Ascending aorta (tissue), 2 donors: ENCODE results near the gene SP3. TPM values are rescaled to one million over a fixed set of nuclear protein-coding genes. Genes with fewer than 3 reads are reported as not detected.
A peak's percentile ranks its signal among the peaks of the same experiment; 100 is the strongest.

Experiments used
- DNase-seq, 2 donors: peaks; one replicate each; pipeline ENCODE4 v3.0.0-alpha.2; 2019; ENCODE audit warnings: low spot score in 2 of 2
- H3K27ac ChIP-seq, 2 donors: fragments of 200-600 bp; sonication (generic); one replicate each; pipeline ENCODE4 v1.5.1; 2016 to 2017; ENCODE audit warnings: mild to moderate bottlenecking in 1 of 2
- H3K27me3 ChIP-seq: fragments of 200-600 bp; sonication (generic); one replicate; pipeline ENCODE4 v1.5.1; 2017
- H3K36me3 ChIP-seq, 2 donors: fragments of 200-600 bp; sonication (generic); one replicate each; pipeline ENCODE4 v1.5.1; 2016
- H3K4me1 ChIP-seq, 2 donors: fragments of 200-600 bp; sonication (generic); one replicate each; pipeline ENCODE4 v1.5.1; 2016 to 2017; ENCODE audit warnings: mild to moderate bottlenecking in 1 of 2
- H3K4me3 ChIP-seq, 2 donors: fragments of 200-600 bp; sonication (generic); one replicate each; pipeline ENCODE4 v1.5.1; 2016 to 2017; ENCODE audit warnings: mild to moderate bottlenecking in 1 of 2
- H3K9me3 ChIP-seq, 2 donors: fragments of 200-600 bp; sonication (generic); one replicate each; pipeline ENCODE4 v1.5.1; 2016
- CTCF ChIP-seq, 3 experiments: fragments of 200-600 bp in 2 of 3; fragments of 450-650 bp in 1 of 3; sonication (generic) in 2 of 3; IDR thresholded peaks; one replicate each; pipeline ENCODE4 v1.5.1; 2016 to 2019; ENCODE audit warnings: antibody characterized with exemption in 3 of 3, mild to moderate bottlenecking in 1 of 3, moderate library complexity in 1 of 3
- intact Hi-C: fragments of 100-400 bp; cut with DNase I; formaldehyde crosslinking; loops from one replicate; pipeline ENCODE4 v1.15.1; 2023
- total RNA-seq: library from RNA; depleted of rRNA; stranded (reverse); fragments of >200 nt; gene quantifications from one replicate; pipeline ENCODE4 v1.1.0, GENCODE V29; 2016

The SP3 gene
- total RNA-seq, 1 donor from 2014 or later = 58.0 TPM

GRCh38 chr2:173999724-174000123, 34.6 kb upstream of the SP3 start:
- no peak for DNase-seq
- Histone ChIP-seq H3K9me3 (no peaks in the 10 kb centered on the region), H3K36me3 (no peaks in the 10 kb centered on the region), H3K27ac (peak overlapping the region; percentile 76 to 81), H3K4me1 (peaks cover 0 to 36% of the 10 kb centered on the region in 2 donors), H3K27me3 (no peaks in the 10 kb centered on the region), H3K4me3 (no peak overlapping the region)
- TF ChIP-seq CTCF (IDR thresholded peaks at IDR 0.05) = no peak
- intact Hi-C loops = no loop called here

GRCh38 chr2:173999272-173999671, 34.1 kb upstream of the SP3 start:
- Histone ChIP-seq H3K9me3 (no peaks in the 10 kb centered on the region), H3K27me3 (no peaks in the 10 kb centered on the region), H3K27ac (peak overlapping the region; percentile 76 to 81), H3K4me1 (peaks cover 0 to 31% of the 10 kb centered on the region in 2 donors), H3K4me3 (no peak overlapping the region), H3K36me3 (no peaks in the 10 kb centered on the region)
- intact Hi-C loops = no loop called here
- peak; percentile 10 to 81 for DNase-seq
- TF ChIP-seq CTCF (IDR thresholded peaks at IDR 0.05) = no peak

- peak overlapping the region; percentile 76 to 81 for H3K27ac ChIP-seq
Measured at GRCh38 chr2:173998386-173998785, 33.2 kb upstream of the SP3 start.

GRCh38 chr2:173997753-173998152, 32.6 kb upstream of the SP3 start:
- H3K27ac ChIP-seq = peak overlapping the region; percentile 39 to 81

More at GRCh38 chr2:173998386-173998785, 33.2 kb upstream of the SP3 start:
- no peaks in the 10 kb centered on the region for H3K27me3 ChIP-seq
- H3K4me3 ChIP-seq = no peak overlapping the region
- no peak for DNase-seq
- TF ChIP-seq CTCF (IDR thresholded peaks at IDR 0.05) = no peak
- H3K9me3 ChIP-seq = no peaks in the 10 kb centered on the region
- H3K36me3 ChIP-seq = no peaks in the 10 kb centered on the region
- H3K4me1 ChIP-seq = peaks cover 0 to 25% of the 10 kb centered on the region in 2 donors
- intact Hi-C loops = no loop called here

GRCh38 chr2:173997269-173997668, 32.1 kb upstream of the SP3 start:
- no peak overlapping the region for H3K4me3 ChIP-seq
- peak; percentile 84 to 92 for DNase-seq
- intact Hi-C loops = no loop called here
- no peak for TF ChIP-seq CTCF (IDR thresholded peaks at IDR 0.05)
- H3K36me3 ChIP-seq = no peaks in the 10 kb centered on the region
- H3K27ac ChIP-seq = peak overlapping the region; percentile 34 to 46
- H3K4me1 ChIP-seq = peaks cover 0 to 31% of the 10 kb centered on the region in 2 donors
- no peaks in the 10 kb centered on the region for H3K9me3 ChIP-seq
- no peaks in the 10 kb centered on the region for H3K27me3 ChIP-seq

More at GRCh38 chr2:173997753-173998152, 32.6 kb upstream of the SP3 start:
- no peak for DNase-seq
- Histone ChIP-seq H3K36me3 (no peaks in the 10 kb centered on the region), H3K27me3 (no peaks in the 10 kb centered on the region), H3K4me3 (no peak overlapping the region), H3K4me1 (peaks cover 0 to 26% of the 10 kb centered on the region in 2 donors), H3K9me3 (no peaks in the 10 kb centered on the region)
- no peak for TF ChIP-seq CTCF (IDR thresholded peaks at IDR 0.05)
- intact Hi-C loops = no loop called here

- Histone ChIP-seq H3K4me3 (no peak overlapping the region), H3K4me1 (peaks cover 3 to 36% of the 10 kb centered on the region in 2 donors), H3K36me3 (no peaks in the 10 kb centered on the region), H3K27me3 (no peaks in the 10 kb centered on the region), H3K27ac (peak overlapping the region; percentile 34 to 46), H3K9me3 (no peaks in the 10 kb centered on the region)
- intact Hi-C loops = no loop called here
- no peak for DNase-seq
- no peak for TF ChIP-seq CTCF (IDR thresholded peaks at IDR 0.05)
Measured at GRCh38 chr2:173996766-173997165, 31.6 kb upstream of the SP3 start.
